Hematopoietic multipotent progenitor cell treated with erythropoietin and hydrocortisone succinate and interleukin-3 and kit ligand, for 6 days (in vitro differentiated cells): ENCODE data around the gene SLC17A4.

Experiments used
- DNase-seq: peaks from one replicate; pipeline ENCODE4 v3.0.0-alpha.2; 2015

Gene SLC17A4

GRCh38 chr6:25753079-25753478 lies 1.5 kb upstream of the SLC17A4 start:
- DNase-seq = no peak

DNA sequence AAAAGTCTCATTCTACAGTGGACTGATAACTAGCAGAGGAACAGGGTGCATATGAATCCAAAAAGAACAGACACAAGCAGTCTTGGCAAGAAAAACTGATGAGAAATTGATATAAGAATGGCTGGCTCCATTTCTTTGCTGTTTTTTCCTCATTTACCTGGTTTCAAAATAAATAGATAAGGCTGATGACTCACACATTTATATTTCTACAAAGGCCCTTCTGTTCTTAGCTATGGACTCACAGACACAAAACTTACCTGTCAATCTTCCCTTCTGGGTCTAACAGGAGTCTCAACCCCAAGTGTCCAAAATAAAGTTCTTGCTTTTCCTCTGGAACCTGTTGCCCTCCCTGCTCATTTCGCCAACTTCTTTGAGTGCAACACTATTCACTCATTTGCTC lies 941 bp downstream of the SLC17A4 start:
- no peak for DNase-seq

DNA sequence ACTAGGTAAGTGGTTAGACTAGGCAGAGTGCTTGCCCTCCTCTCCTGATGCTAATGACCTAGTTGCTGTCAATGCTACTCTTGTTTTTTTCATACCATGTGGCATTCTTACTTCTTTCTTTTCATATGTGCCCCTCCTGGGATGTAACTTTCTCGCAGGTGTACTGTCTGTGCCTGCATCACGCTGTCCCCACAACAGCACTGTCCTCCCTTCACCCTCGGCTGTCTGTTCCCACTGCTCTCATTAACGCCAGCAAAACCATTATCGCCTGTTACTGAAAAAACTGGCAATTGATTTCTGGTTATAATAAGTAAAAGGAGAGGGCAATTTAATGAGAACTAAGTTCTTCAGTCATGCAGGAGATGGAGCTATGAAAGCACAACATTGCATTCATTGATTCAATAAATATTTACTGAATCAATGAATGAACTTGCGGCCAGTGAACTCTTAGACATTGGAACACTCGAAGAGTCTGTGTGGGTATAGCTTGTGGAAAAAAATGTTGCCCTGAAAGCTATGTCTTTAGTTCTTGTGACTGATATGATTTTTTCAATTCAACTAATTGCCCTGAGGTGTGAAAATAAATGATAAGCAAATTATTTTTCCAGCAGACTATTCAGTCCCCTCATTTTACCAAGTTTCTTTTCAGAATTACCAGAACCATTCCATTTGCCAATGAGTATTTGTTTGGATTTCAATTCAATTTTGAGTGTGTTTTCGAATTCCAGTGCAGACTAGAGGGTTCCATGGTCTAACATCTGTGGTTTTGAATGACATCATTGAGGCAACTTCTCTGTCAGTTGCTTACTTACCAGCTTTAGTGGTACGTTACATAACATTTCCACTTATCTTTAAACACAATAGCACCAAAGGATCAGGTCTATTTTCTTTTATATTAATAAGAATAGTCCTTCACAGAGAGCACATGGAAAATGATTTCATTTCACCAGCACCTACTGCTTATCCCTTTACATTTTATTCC lies 2.1 kb downstream of the SLC17A4 start:
- DNase-seq = peak; percentile 54

- no peak for DNase-seq
These were observed 3.5 kb downstream of the SLC17A4 start for GRCh38 chr6:25757936-25758642.

DNA sequence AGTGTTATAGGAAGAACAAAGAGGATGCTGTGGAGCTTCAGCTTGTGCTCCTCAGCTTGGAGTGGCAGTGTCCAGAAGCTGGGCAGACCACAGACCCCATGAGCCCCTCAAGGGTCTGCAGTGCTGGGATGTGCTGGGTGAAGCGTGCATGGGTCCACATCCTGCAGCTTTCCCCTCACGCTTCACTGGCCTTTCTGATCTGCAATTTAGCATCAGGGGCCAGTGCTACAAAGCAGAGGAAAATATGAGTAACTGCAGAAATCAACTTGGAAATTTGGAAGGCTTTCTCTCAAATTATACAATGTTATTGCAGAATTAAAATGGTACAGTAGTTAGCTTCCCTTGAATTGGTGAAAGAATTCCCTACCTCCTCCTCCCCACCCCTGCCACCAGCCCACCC lies 10.1 kb downstream of the SLC17A4 start:
- no peak for DNase-seq

GRCh38 chr6:25768566-25768965 lies 14.0 kb downstream of the SLC17A4 start:
- no peak for DNase-seq

- DNase-seq = no peak
These were observed 15.4 kb downstream of the SLC17A4 start for GRCh38 chr6:25769983-25770382.

DNA sequence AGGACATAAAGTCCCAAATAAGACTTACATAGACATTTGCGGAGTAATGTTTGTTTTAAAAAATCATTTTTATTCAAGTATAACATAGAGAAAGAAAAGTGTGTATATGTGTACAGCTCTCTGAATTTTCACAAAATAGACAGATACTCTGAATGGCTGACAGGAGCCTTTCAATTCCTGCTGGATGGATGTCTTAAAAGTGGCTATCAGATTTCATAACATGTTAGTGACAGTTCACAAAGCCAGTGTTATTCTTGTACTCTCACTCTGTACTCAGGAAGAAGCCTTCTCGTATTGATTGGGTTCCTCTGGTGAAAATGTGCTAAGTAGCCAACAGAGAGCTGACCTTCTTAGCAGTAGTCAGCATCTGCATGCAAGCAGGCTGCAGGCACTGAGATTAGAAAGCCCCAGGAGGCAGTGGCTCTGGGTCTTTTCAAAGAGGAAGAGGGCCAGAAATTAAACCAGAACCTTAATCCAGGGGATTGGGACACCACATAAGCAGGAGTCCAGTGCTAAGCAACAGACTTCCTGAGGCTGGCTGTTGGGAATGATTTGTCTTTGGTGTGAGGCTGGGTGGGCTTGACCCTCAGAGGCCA lies 19.7 kb downstream of the SLC17A4 start:
- DNase-seq = no peak

DNA sequence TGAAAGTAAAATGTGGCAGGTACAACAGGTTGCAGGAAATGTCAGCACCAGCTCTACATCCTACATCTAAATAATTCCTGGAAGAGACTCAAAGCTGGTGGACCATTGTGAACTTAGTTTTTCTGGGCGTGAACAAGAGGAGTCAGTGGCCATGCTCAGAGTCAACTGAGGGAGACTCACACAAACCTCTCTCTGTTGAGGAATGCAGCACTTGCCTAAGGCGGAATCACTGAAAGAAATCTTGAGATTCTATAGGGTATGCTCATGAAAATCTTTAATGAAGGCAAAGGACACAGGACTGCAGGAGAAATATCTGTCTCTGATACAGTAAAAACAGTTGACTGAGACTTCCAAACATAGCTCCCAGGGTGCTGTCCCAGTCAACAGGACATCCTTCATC lies 22.5 kb downstream of the SLC17A4 start:
- no peak for DNase-seq

GRCh38 chr6:25777856-25778649 lies 23.5 kb downstream of the SLC17A4 start:
- DNase-seq = no peak

- no peak for DNase-seq
These were observed 26.6 kb downstream of the SLC17A4 start for GRCh38 chr6:25781134-25781533.

DNA sequence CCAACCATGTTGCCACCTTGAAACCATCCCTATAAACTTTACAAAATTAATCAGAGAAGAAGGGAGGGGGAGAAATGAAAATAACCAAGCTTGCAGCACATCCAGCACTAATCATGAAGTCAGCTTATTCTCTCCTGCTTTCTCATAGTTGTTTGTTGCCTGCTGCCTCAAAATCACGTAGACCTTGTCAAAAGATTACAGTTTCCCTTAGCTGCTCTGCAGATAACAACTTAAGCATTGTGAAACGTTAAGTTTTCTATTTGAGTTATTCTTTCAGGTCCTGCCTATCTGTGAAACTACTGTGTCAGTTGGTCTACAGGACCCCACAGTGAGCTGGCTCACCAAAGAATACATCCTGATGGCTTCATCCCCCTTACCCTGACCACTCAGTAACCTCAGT lies 32.9 kb downstream of the SLC17A4 start:
- no peak for DNase-seq

DNA sequence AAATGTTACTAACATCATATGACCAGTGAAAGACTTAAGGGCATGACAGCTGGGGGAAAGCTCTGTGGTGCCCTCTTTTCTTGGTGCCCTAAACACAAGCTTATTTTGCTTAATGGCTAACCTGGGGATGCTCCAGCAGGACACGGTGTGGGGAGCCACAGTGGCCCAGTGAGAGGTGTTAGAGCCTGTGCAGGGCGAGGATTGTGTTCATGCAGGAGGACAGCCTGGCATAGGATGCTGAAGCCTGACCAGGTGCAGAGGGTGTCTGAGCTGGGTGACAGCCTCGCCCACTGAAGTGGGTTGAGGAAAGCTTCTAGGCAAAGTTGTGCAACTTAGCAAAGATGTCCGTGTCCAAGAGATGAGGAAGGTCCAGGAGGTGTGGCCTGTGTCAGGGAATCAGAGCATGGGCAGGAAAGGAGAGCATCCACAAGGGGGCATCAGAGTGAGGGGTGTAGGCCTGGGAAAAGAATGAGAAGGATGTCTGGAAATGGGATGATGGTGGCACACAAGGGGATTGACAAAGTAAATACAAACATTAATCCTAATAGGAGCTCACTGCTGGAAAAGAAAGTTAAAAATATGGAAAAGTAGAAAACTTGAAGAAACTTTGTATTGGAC lies 33.9 kb downstream of the SLC17A4 start:
- peak; percentile 77 for DNase-seq

DNA sequence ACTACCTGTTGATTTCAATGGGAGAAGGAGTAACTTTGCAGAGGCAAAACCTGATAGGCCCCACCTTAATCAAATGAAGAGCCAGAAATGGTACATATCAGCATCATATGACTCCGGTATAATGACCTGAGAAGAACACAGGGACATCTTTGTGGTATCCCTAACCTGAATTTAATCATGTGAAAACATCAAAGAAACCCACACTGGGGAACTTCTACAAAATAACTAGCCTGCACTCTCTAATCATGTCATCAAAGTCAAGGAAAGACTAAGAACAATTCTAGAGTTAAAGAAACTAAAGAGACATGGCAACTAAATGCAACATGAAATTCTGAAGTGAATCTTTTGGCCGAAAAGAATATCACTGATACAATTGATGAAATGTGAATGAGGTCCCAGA lies 34.9 kb downstream of the SLC17A4 start:
- no peak for DNase-seq

- DNase-seq = no peak
These were observed 37.5 kb downstream of the SLC17A4 start for GRCh38 chr6:25792016-25792415.

DNA sequence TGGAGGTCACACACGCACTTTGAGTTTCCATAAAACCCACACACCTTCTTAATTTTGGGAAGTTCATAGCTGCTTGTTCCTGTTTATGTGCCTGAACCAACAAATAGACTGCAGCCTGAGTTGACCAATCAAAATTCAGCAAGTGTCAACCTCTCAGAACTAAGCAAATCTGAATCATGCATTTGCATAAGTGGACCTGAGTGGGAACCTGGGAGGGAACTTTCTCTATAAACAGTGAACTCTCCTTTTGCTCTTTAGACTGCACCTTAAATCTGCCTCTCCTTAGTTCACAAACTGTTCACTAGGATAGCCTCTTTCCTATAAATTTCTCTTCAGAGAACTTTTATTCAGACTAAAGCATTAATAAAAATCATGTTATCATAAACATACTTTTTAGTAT lies 39.4 kb downstream of the SLC17A4 start:
- DNase-seq = no peak

- no peak for DNase-seq
These were observed 40.2 kb downstream of the SLC17A4 start for GRCh38 chr6:25794784-25795183.

GRCh38 chr6:25801436-25801835 lies 46.9 kb downstream of the SLC17A4 start:
- DNase-seq = no peak

- DNase-seq = no peak
These were observed 50.3 kb downstream of the SLC17A4 start for GRCh38 chr6:25804804-25805203.

- no peak for DNase-seq
These were observed 60.7 kb downstream of the SLC17A4 start for GRCh38 chr6:25815194-25815593.

DNA sequence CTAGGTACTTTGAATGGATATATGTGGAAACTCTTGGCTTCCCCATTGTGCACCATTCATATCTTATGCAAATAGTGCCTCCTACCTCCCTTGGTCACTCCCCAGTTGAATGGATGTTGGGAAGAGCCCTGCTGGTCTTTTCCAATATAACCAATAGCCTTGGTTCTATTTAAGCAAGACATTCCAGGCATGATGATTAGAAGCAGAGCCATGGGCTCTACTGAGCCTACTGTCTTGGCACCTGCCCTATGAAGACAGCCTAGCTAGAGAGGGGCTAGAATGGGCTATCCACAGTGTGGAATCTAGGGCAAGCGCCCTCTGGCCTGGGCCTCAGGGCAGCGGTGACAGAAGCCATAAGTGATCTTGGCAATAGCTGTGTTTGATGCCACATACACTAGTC lies 61.7 kb downstream of the SLC17A4 start:
- no peak for DNase-seq

GRCh38 chr6:25821341-25821740 lies 66.8 kb downstream of the SLC17A4 start:
- no peak for DNase-seq
